Ishikawa (cell line): ENCODE results near the gene OGDHL.

Experiments used
- CEBPB ChIP-seq: IDR thresholded peaks from 2 replicates; pipeline ENCODE4 v1.6.1; 2012
- CREB1 ChIP-seq: IDR thresholded peaks from 2 replicates; pipeline ENCODE4 v1.6.1; 2012; ENCODE audit warnings: low read depth
- EGR1 ChIP-seq: IDR thresholded peaks from 2 replicates; pipeline ENCODE4 v1.6.1; 2012
- EP300 ChIP-seq: IDR thresholded peaks from 2 replicates; pipeline ENCODE4 v1.6.1; 2012; ENCODE audit warnings: borderline replicate concordance
- FOXM1 ChIP-seq: IDR thresholded peaks from 2 replicates; pipeline ENCODE4 v1.6.1; 2012; ENCODE audit warnings: low read depth, borderline replicate concordance
- MAX ChIP-seq: IDR thresholded peaks from 2 replicates; pipeline ENCODE4 v1.6.1; 2012
- NFIC ChIP-seq: IDR thresholded peaks from 2 replicates; pipeline ENCODE4 v1.6.1; 2012
- RAD21 ChIP-seq: IDR thresholded peaks from 2 replicates; pipeline ENCODE4 v1.6.1; 2012; ENCODE audit warnings: low read depth
- TAF1 ChIP-seq: IDR thresholded peaks from 2 replicates; pipeline ENCODE4 v1.6.1; 2012; ENCODE audit warnings: low read depth, mild to moderate bottlenecking
- TCF12 ChIP-seq: IDR thresholded peaks from 2 replicates; pipeline ENCODE4 v1.6.1; 2012; ENCODE audit warnings: low read depth
- TEAD4 ChIP-seq: IDR thresholded peaks from 2 replicates; pipeline ENCODE4 v1.6.1; 2012
- USF1 ChIP-seq: IDR thresholded peaks from 2 replicates; pipeline ENCODE4 v1.6.1; 2012
- YY1 ChIP-seq: IDR thresholded peaks from 2 replicates; pipeline ENCODE4 v1.6.1; 2012; ENCODE audit warnings: low read depth
- ZBTB7A ChIP-seq: IDR thresholded peaks from 2 replicates; pipeline ENCODE4 v1.6.1; 2012; ENCODE audit warnings: low read depth
- TF ChIP-seq, protein P1 (sequence below): IDR thresholded peaks from 2 replicates; pipeline ENCODE4 v1.6.1; 2012; ENCODE audit warnings: low read depth, mild to moderate bottlenecking

OGDHL gene

GRCh38 chr10:49756031-49756430, 6.1 kb downstream of the OGDHL start:
- no peak for TF ChIP-seq USF1
- TF ChIP-seq, protein P1, sequence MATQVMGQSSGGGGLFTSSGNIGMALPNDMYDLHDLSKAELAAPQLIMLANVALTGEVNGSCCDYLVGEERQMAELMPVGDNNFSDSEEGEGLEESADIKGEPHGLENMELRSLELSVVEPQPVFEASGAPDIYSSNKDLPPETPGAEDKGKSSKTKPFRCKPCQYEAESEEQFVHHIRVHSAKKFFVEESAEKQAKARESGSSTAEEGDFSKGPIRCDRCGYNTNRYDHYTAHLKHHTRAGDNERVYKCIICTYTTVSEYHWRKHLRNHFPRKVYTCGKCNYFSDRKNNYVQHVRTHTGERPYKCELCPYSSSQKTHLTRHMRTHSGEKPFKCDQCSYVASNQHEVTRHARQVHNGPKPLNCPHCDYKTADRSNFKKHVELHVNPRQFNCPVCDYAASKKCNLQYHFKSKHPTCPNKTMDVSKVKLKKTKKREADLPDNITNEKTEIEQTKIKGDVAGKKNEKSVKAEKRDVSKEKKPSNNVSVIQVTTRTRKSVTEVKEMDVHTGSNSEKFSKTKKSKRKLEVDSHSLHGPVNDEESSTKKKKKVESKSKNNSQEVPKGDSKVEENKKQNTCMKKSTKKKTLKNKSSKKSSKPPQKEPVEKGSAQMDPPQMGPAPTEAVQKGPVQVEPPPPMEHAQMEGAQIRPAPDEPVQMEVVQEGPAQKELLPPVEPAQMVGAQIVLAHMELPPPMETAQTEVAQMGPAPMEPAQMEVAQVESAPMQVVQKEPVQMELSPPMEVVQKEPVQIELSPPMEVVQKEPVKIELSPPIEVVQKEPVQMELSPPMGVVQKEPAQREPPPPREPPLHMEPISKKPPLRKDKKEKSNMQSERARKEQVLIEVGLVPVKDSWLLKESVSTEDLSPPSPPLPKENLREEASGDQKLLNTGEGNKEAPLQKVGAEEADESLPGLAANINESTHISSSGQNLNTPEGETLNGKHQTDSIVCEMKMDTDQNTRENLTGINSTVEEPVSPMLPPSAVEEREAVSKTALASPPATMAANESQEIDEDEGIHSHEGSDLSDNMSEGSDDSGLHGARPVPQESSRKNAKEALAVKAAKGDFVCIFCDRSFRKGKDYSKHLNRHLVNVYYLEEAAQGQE: no peak
- TF ChIP-seq CEBPB: no peak
- TF ChIP-seq NFIC: no peak
- no peak for TF ChIP-seq RAD21

DNA sequence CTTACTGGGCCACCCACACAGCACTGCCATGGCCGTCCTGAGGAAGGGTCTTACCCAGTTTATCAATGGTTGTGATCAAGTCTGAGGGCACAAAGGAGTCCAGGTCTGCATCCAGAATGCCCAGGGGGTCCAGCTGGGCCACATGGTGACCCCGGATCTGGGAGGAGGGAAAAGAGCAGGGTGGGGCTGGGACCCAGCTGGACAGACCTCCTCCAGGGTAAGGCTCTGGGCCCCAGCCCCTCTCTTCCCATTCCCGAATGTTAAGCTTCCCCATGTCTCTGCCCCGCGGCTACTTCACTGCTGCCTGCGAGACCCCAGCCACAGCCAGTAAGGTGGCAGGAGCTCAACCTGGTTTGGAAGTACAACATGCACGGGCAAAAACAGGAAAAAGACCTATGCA, 9.5 kb downstream of the OGDHL start:
- TF ChIP-seq EP300: no peak

DNA sequence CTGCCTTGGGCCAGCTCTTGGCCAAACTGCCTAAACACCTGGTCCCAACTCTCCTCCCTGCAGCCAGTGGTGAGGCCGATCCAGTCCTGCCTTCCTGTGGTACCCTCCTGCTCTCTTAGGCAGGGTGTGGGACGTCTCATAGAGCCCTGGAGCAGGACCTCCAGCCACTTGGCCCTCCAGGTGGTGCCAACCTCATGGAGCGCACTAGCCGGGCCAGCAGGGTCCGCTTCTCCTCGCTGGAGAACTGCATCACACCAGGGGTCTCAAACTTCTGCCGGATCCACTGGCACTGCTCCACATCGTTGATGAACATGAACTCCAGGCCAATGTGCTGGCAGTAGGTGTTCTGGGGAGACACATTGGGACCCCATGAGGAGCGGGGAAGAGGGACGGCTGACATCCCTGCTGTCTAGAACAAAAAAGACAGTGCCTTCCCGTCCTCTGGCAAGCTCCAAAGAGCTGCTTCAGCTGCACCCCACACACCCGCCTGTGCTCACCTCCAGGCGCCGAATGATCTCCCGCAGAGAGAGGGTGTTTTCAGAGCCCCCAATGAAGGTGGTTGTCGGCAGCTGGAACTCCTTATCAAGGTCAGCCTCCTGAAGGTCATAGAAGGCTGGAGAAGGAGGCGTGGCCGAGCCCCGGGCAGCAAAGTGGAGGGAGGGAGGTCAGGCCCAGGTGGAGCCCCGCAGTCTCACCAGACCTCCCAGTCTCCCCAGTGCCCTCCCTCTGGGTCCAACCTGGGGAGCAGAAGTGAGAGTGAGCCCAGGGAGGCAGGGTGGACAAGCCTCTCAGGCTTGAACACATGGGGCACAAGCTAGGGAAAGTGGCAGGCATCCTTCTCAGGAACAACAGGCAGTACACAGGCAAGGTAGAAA, 10.2 kb downstream of the OGDHL start:
- no peak for TF ChIP-seq YY1
- no peak for TF ChIP-seq FOXM1
- no peak for TF ChIP-seq RAD21
- TF ChIP-seq, protein P1: no peak
- no peak for TF ChIP-seq CREB1
- TF ChIP-seq TEAD4: no peak
- TF ChIP-seq MAX: no peak
- TF ChIP-seq NFIC: no peak
- no peak for TF ChIP-seq CEBPB
- no peak for TF ChIP-seq TCF12
- no peak for TF ChIP-seq ZBTB7A

DNA sequence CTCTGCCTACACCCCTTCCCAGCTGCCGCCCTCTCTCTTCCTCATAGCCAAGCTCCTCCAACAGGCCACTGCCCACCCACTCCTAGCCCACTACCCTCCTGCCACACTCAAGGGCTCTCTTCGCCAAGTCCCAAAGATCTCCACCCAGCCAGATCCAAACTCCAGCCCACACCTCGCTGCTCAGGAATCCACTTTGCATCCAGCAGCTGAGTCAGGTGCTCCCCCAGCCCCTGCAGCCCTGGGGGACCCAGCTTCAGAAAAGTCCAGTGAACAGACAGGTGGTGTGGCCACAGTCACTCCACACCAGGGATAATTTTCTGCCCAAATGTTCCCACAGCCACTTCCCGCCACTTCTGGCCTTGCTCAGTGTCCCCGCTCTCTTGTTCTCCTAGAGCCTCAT, 10.9 kb downstream of the OGDHL start:
- no peak for TF ChIP-seq RAD21
- no peak for TF ChIP-seq CEBPB
- no peak for TF ChIP-seq TEAD4
- TF ChIP-seq USF1: no peak
- TF ChIP-seq FOXM1: no peak
- no peak for TF ChIP-seq MAX
- TF ChIP-seq YY1: no peak
- no peak for TF ChIP-seq EGR1
- no peak for TF ChIP-seq ZBTB7A
- no peak for TF ChIP-seq EP300
- TF ChIP-seq CREB1: no peak
- TF ChIP-seq, protein P1: no peak
- no peak for TF ChIP-seq NFIC
- no peak for TF ChIP-seq TCF12
- no peak for TF ChIP-seq TAF1

DNA sequence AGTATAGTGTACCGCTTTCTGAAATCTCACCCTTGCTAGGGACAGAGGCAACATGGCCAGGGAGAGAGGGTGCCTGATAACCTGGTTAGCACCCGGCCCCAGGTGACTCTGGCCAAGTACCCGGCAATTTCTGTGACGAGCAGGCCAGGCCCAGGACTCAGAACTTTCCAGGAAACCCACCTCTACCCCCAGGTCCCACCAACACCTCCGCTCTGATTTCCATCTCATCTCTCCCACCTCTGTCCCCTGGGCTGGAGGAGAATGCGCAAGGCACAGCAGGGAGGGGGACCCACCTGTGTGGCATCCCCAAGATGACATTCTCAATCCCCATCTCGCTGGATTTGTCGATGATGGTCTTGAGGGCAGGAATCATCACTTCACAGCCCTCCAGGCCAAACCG, 11.6 kb downstream of the OGDHL start:
- TF ChIP-seq RAD21 (no peak), YY1 (no peak), FOXM1 (no peak), CEBPB (no peak), USF1 (no peak), TEAD4 (no peak), CREB1 (no peak), TAF1 (no peak), EP300 (no peak), TCF12 (no peak), MAX (no peak), EGR1 (no peak), NFIC (no peak), ZBTB7A (no peak)
- TF ChIP-seq, protein P1: no peak
